OCI-LY3 (cell line): Measurements from ENCODE around the gene OR7C1.

Experiments
- CTCF ChIP-seq: fragments of 200-600, 300-600 bp; sonication (generic); IDR thresholded peaks from 2 replicates; pipeline ENCODE4 v1.5.1; 2014; ENCODE audit warnings: antibody characterized with exemption, low read length, low read depth
- EZH2phosphoT487 ChIP-seq: fragments of 200-600 bp; shearing (Covaris generic); IDR thresholded peaks from 2 replicates; pipeline ENCODE4 v1.6.1; 2018; ENCODE audit warnings: antibody characterized with exemption, mixed run types, low read depth

GRCh38 chr19:14768001-14768400 is 67.0 kb downstream of the OR7C1 start:
- TF ChIP-seq CTCF = no peak
- no peak for TF ChIP-seq EZH2phosphoT487
